ENCODE measurements around the gene RTN4IP1.
"Not testable (repeated sequence)": the region's sequence is repeated elsewhere in the genome, so short reads cannot be mapped to it uniquely, and the experiment has no call there.

Gene RTN4IP1

GRCh38 chr6:106628658-106629102, 618 bp downstream of the RTN4IP1 start:
- DNase-seq (ENCODE audit: low read depth in 2 of 2) = no peak

- DNase-seq (ENCODE audit: low read depth in 2 of 2) = not testable (repeated sequence)
Measured at GRCh38 chr6:106627760-106628159, 1.5 kb downstream of the RTN4IP1 start.

GRCh38 chr6:106626485-106626884, 2.8 kb downstream of the RTN4IP1 start:
- no peak for DNase-seq (ENCODE audit: low read depth in 2 of 2)

GRCh38 chr6:106623039-106623438, 6.3 kb downstream of the RTN4IP1 start:
- DNase-seq (ENCODE audit: low read depth in 2 of 2) = no peak

- no peak for DNase-seq (ENCODE audit: low read depth in 2 of 2)
Measured at GRCh38 chr6:106622412-106622811, 6.9 kb downstream of the RTN4IP1 start.

- no peak for DNase-seq (ENCODE audit: low read depth in 2 of 2)
Measured at GRCh38 chr6:106620931-106621672, 8.2 kb downstream of the RTN4IP1 start.

GRCh38 chr6:106619223-106619622, 10.1 kb downstream of the RTN4IP1 start:
- no peak for DNase-seq (ENCODE audit: low read depth in 2 of 2)

- no peak for DNase-seq (ENCODE audit: low read depth in 2 of 2)
Measured at GRCh38 chr6:106618324-106618723, 11.0 kb downstream of the RTN4IP1 start.

GRCh38 chr6:106617857-106618256, 11.4 kb downstream of the RTN4IP1 start:
- DNase-seq (ENCODE audit: low read depth in 2 of 2) = no peak

- DNase-seq (ENCODE audit: low read depth in 2 of 2) = no peak
Measured at GRCh38 chr6:106617302-106617701, 12.0 kb downstream of the RTN4IP1 start.

GRCh38 chr6:106614592-106615257, 14.6 kb downstream of the RTN4IP1 start:
- DNase-seq (ENCODE audit: low read depth in 2 of 2) = no peak

- no peak for DNase-seq (ENCODE audit: low read depth in 2 of 2)
Measured at GRCh38 chr6:106614166-106614565, 15.1 kb downstream of the RTN4IP1 start.

GRCh38 chr6:106613590-106613989, 15.7 kb downstream of the RTN4IP1 start:
- DNase-seq (ENCODE audit: low read depth in 2 of 2) = no peak

GRCh38 chr6:106612671-106613416, 16.5 kb downstream of the RTN4IP1 start:
- DNase-seq (ENCODE audit: low read depth in 2 of 2) = no peak

GRCh38 chr6:106611030-106611429, 18.3 kb downstream of the RTN4IP1 start:
- no peak for DNase-seq (ENCODE audit: low read depth in 2 of 2)

GRCh38 chr6:106609699-106610098, 19.6 kb downstream of the RTN4IP1 start:
- DNase-seq (ENCODE audit: low read depth in 2 of 2) = no peak

GRCh38 chr6:106608080-106608668, 21.1 kb downstream of the RTN4IP1 start:
- DNase-seq (ENCODE audit: low read depth in 2 of 2) = no peak

GRCh38 chr6:106600329-106600728, 29.0 kb downstream of the RTN4IP1 start:
- no peak for DNase-seq (ENCODE audit: low read depth in 2 of 2)

GRCh38 chr6:106599440-106599839, 29.9 kb downstream of the RTN4IP1 start:
- DNase-seq (ENCODE audit: low read depth in 2 of 2) = no peak

GRCh38 chr6:106591111-106591825, 38.0 kb downstream of the RTN4IP1 start:
- no peak for DNase-seq (ENCODE audit: low read depth in 2 of 2)

GRCh38 chr6:106588937-106589336, 40.4 kb downstream of the RTN4IP1 start:
- DNase-seq (ENCODE audit: low read depth in 2 of 2) = not testable (repeated sequence)

Data from stimulated activated CD8-positive, alpha-beta memory T cell treated with anti-CD3 and anti-CD28 coated beads, Interleukin-7, amount 100 ng/mL, for 4 hours (primary cell).